Measurements from ENCODE around the gene ENOX1. TPM values are rescaled to one million over a fixed set of nuclear protein-coding genes. Genes with fewer than 3 reads are reported as not detected.

Gene ENOX1
- total RNA-seq, 1 donor from 2014 or later, result 8.7 TPM

- DNase-seq, result no peak
- no peak overlapping the region for H3K27ac Mint-ChIP-seq (ENCODE audit: unreplicated experiment)
- TF ChIP-seq CTCF (IDR thresholded peaks at IDR 0.05; ENCODE audit: partially characterized antibody, unreplicated experiment), result no peak
- H3K36me3 Mint-ChIP-seq (ENCODE audit: unreplicated experiment), result no peaks in the 10 kb centered on the region
- no peak overlapping the region for H3K4me3 Mint-ChIP-seq (ENCODE audit: unreplicated experiment)
- peaks cover 2% of the 10 kb centered on the region for H3K4me1 Mint-ChIP-seq (ENCODE audit: low read depth, unreplicated experiment)
- H3K9me3 Mint-ChIP-seq (ENCODE audit: unreplicated experiment), result no peaks in the 10 kb centered on the region
- H3K27me3 Mint-ChIP-seq (ENCODE audit: unreplicated experiment), result peaks cover 2% of the 10 kb centered on the region
Measured at GRCh38 chr13:43335764-43336163, 451.0 kb downstream of the ENOX1 start.

GRCh38 chr13:43333176-43333575 is 453.6 kb downstream of the ENOX1 start:
- H3K27me3 Mint-ChIP-seq (ENCODE audit: unreplicated experiment), result peaks cover 2% of the 10 kb centered on the region
- peaks cover 2% of the 10 kb centered on the region for H3K4me1 Mint-ChIP-seq (ENCODE audit: low read depth, unreplicated experiment)
- H3K36me3 Mint-ChIP-seq (ENCODE audit: unreplicated experiment), result no peaks in the 10 kb centered on the region
- DNase-seq, result no peak
- TF ChIP-seq CTCF (IDR thresholded peaks at IDR 0.05; ENCODE audit: partially characterized antibody, unreplicated experiment), result no peak
- no peak overlapping the region for H3K4me3 Mint-ChIP-seq (ENCODE audit: unreplicated experiment)
- no peak overlapping the region for H3K27ac Mint-ChIP-seq (ENCODE audit: unreplicated experiment)
- H3K9me3 Mint-ChIP-seq (ENCODE audit: unreplicated experiment), result no peaks in the 10 kb centered on the region

- no peak for TF ChIP-seq CTCF (IDR thresholded peaks at IDR 0.05; ENCODE audit: partially characterized antibody, unreplicated experiment)
- H3K27ac Mint-ChIP-seq (ENCODE audit: unreplicated experiment), result no peak overlapping the region
- peaks cover 2% of the 10 kb centered on the region for H3K4me1 Mint-ChIP-seq (ENCODE audit: low read depth, unreplicated experiment)
- H3K36me3 Mint-ChIP-seq (ENCODE audit: unreplicated experiment), result no peaks in the 10 kb centered on the region
- DNase-seq, result no peak
- H3K4me3 Mint-ChIP-seq (ENCODE audit: unreplicated experiment), result no peak overlapping the region
- H3K27me3 Mint-ChIP-seq (ENCODE audit: unreplicated experiment), result peaks cover 2% of the 10 kb centered on the region
- no peaks in the 10 kb centered on the region for H3K9me3 Mint-ChIP-seq (ENCODE audit: unreplicated experiment)
Measured at GRCh38 chr13:43331672-43332071, 455.1 kb downstream of the ENOX1 start.

GRCh38 chr13:43329702-43330101 is 457.1 kb downstream of the ENOX1 start:
- H3K36me3 Mint-ChIP-seq (ENCODE audit: unreplicated experiment), result no peaks in the 10 kb centered on the region
- DNase-seq, result no peak
- H3K4me3 Mint-ChIP-seq (ENCODE audit: unreplicated experiment), result no peak overlapping the region
- H3K27ac Mint-ChIP-seq (ENCODE audit: unreplicated experiment), result no peak overlapping the region
- H3K9me3 Mint-ChIP-seq (ENCODE audit: unreplicated experiment), result peaks cover 2% of the 10 kb centered on the region
- no peak for TF ChIP-seq CTCF (IDR thresholded peaks at IDR 0.05; ENCODE audit: partially characterized antibody, unreplicated experiment)
- peaks cover 14% of the 10 kb centered on the region for H3K4me1 Mint-ChIP-seq (ENCODE audit: low read depth, unreplicated experiment)
- H3K27me3 Mint-ChIP-seq (ENCODE audit: unreplicated experiment), result peaks cover 2% of the 10 kb centered on the region

GRCh38 chr13:43328907-43329306 is 457.9 kb downstream of the ENOX1 start:
- Mint-ChIP-seq H3K36me3 (ENCODE audit: unreplicated experiment) (no peaks in the 10 kb centered on the region), H3K27me3 (ENCODE audit: unreplicated experiment) (peaks cover 2% of the 10 kb centered on the region), H3K4me3 (ENCODE audit: unreplicated experiment) (no peak overlapping the region), H3K27ac (ENCODE audit: unreplicated experiment) (no peak overlapping the region), H3K4me1 (ENCODE audit: low read depth, unreplicated experiment) (peaks cover 22% of the 10 kb centered on the region), H3K9me3 (ENCODE audit: unreplicated experiment) (peaks cover 5% of the 10 kb centered on the region)
- DNase-seq, result no peak
- TF ChIP-seq CTCF (IDR thresholded peaks at IDR 0.05; ENCODE audit: partially characterized antibody, unreplicated experiment), result no peak
